HL-60 (cell line): Measurements from ENCODE around the gene RALA.

Experiments
- POLR2AphosphoS5 ChIP-seq: IDR thresholded peaks from 2 replicates; pipeline ENCODE4 v1.6.1; 2012; ENCODE audit warnings: low read depth
- TF ChIP-seq, protein P1 (sequence below): IDR thresholded peaks from one replicate; pipeline ENCODE4 v1.5.1; 2011; ENCODE audit warnings: low read length, control low read depth, inconsistent platforms; ENCODE audit not compliant: insufficient read depth

DNA sequence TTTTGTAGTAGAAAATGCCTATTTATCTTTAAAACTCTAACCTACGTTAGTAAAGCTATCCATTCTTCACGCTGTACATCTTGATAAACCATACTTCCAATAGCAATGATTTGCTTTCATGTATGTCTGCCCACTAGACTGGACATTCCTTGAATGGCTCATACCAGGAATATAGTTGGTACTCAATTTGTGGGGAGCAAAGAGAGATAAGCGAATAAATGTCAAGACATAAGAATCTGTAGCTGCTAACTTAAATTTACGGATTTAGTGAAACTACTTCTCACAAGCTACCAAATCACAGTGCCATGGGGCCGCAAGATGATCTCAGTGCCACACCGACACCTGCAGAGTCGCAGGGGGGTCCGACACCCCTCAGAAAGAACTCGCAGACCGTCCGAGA is 763 bp upstream of the RALA start:
- TF ChIP-seq, protein P1, sequence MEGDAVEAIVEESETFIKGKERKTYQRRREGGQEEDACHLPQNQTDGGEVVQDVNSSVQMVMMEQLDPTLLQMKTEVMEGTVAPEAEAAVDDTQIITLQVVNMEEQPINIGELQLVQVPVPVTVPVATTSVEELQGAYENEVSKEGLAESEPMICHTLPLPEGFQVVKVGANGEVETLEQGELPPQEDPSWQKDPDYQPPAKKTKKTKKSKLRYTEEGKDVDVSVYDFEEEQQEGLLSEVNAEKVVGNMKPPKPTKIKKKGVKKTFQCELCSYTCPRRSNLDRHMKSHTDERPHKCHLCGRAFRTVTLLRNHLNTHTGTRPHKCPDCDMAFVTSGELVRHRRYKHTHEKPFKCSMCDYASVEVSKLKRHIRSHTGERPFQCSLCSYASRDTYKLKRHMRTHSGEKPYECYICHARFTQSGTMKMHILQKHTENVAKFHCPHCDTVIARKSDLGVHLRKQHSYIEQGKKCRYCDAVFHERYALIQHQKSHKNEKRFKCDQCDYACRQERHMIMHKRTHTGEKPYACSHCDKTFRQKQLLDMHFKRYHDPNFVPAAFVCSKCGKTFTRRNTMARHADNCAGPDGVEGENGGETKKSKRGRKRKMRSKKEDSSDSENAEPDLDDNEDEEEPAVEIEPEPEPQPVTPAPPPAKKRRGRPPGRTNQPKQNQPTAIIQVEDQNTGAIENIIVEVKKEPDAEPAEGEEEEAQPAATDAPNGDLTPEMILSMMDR, result no peak
- TF ChIP-seq POLR2AphosphoS5, result no peak
